Stimulated activated CD4-positive, alpha-beta T cell treated with anti-CD3 and anti-CD28 coated beads, Interleukin-15, amount 100 ng/mL, for 1 hour (primary cell): Measurements from ENCODE around the gene TMEM127.
"Not testable (repeated sequence)": the region's sequence is repeated elsewhere in the genome, so short reads cannot be mapped to it uniquely, and the experiment has no call there.

Experiments used
- DNase-seq, 2 donors: peaks; one replicate each; pipeline ENCODE4 v3.0.0-alpha.2; 2020; ENCODE audit warnings: low read depth in 1 of 2, low spot score in 1 of 2

Gene TMEM127

GRCh38 chr2:96241227-96241626 lies 24.6 kb downstream of the TMEM127 start:
- no peak for DNase-seq

GRCh38 chr2:96240341-96241038 lies 25.3 kb downstream of the TMEM127 start:
- DNase-seq: no peak

- DNase-seq: no peak
Measured at GRCh38 chr2:96239745-96240264, 26.0 kb downstream of the TMEM127 start.

GRCh38 chr2:96239091-96239490 lies 26.7 kb downstream of the TMEM127 start:
- no peak for DNase-seq

GRCh38 chr2:96238266-96238665 lies 27.5 kb downstream of the TMEM127 start:
- DNase-seq: no peak

- no peak for DNase-seq
Measured at GRCh38 chr2:96236882-96237281, 28.9 kb downstream of the TMEM127 start.

GRCh38 chr2:96233880-96234316 lies 31.9 kb downstream of the TMEM127 start:
- no peak for DNase-seq

GRCh38 chr2:96233436-96233835 lies 32.4 kb downstream of the TMEM127 start:
- DNase-seq: no peak

- DNase-seq: no peak
Measured at GRCh38 chr2:96231316-96231715, 34.5 kb downstream of the TMEM127 start.

GRCh38 chr2:96225016-96225533 lies 40.7 kb downstream of the TMEM127 start:
- no peak for DNase-seq

GRCh38 chr2:96221106-96221505 lies 44.7 kb downstream of the TMEM127 start:
- DNase-seq: not testable (repeated sequence)

GRCh38 chr2:96219959-96220358 lies 45.8 kb downstream of the TMEM127 start:
- DNase-seq: not testable (repeated sequence)

GRCh38 chr2:96218508-96219131 lies 47.2 kb downstream of the TMEM127 start:
- DNase-seq: no peak

GRCh38 chr2:96214554-96214953 lies 51.2 kb downstream of the TMEM127 start:
- DNase-seq: no peak

GRCh38 chr2:96213379-96213778 lies 52.4 kb downstream of the TMEM127 start:
- no peak for DNase-seq

GRCh38 chr2:96212339-96212738 lies 53.5 kb downstream of the TMEM127 start:
- no peak for DNase-seq

- no peak for DNase-seq
Measured at GRCh38 chr2:96209729-96210085, 56.1 kb downstream of the TMEM127 start.

GRCh38 chr2:96209011-96209728 lies 56.6 kb downstream of the TMEM127 start:
- DNase-seq: no peak

GRCh38 chr2:96208143-96209010 lies 57.4 kb downstream of the TMEM127 start, which contains the start of gene STARD7:
Gene STARD7 (minus strand): TSS chr2:96208827. CDS start chr2:96208434, 393 bp downstream.
- DNase-seq: peak; percentile 91 to 96

GRCh38 chr2:96207774-96208142 lies 58.0 kb downstream of the TMEM127 start:
- DNase-seq: peak in 1 of 2 donors; percentile 7
